ENCODE results near the gene AHNAK2.

AHNAK2 gene

GRCh38 chr14:104973385-104974145 is 4.6 kb downstream of the AHNAK2 start:
- DNase-seq (no peak), ATAC-seq (no peak)

- DNase-seq, result no peak
- ATAC-seq, result no peak
Measured at GRCh38 chr14:104973135-104973384, 5.1 kb downstream of the AHNAK2 start.

DNA sequence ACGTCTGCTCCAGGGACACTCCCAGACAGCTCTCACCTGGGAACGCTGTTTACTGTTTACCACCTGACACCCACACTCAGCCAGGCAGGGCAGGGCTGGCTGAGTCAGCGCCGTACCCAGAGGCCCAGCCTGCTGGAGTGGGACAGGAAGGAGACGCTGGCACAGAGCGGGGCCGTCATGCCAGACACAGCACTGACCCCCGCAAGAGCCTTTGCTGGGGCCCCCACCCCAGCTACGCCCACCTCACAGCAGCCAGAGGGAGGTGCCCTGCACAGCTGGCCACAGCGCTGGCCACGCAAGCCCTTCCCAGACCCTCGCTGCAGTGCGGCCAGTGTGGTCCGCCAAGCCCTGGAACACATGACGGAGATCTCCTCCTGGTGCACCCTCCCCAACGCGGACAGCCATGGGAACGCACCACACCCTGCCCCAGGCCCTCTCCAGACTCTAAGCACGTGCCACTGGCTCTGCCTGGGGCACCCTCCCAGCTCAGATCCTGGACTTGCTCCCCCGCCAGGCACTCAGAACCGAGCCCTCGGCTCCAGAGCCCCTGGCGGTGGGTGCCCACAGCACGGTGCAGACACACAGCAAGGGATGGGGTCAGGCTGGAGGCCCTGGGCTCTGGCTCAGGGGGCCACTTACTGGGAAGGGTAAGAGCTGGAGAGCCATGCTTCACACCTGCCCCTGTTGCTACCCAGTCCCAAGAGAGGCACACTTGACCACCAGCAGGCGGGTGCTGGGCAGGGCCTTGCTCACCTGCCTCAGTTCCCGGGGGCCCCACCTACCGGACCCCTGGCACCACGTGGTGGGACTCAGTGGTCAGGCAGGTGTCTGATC is 5.7 kb downstream of the AHNAK2 start:
- DNase-seq (no peak), ATAC-seq (no peak)

- DNase-seq (no peak), ATAC-seq (no peak)
Measured at GRCh38 chr14:104971447-104972240, 6.5 kb downstream of the AHNAK2 start.

GRCh38 chr14:104970231-104971068 is 7.7 kb downstream of the AHNAK2 start:
- no peak for DNase-seq
- ATAC-seq, result no peak

- ATAC-seq (no peak), DNase-seq (no peak)
Measured at GRCh38 chr14:104969741-104970230, 8.4 kb downstream of the AHNAK2 start.

GRCh38 chr14:104968541-104969401 is 9.4 kb downstream of the AHNAK2 start:
- ATAC-seq (no peak), DNase-seq (no peak)

GRCh38 chr14:104968153-104968527 is 10.0 kb downstream of the AHNAK2 start:
- DNase-seq (no peak), ATAC-seq (no peak)

GRCh38 chr14:104967386-104968152 is 10.6 kb downstream of the AHNAK2 start:
- DNase-seq, result no peak

GRCh38 chr14:104966981-104967385 is 11.2 kb downstream of the AHNAK2 start:
- no peak for DNase-seq
- ATAC-seq, result no peak

More at GRCh38 chr14:104967386-104968152, 10.6 kb downstream of the AHNAK2 start:
- ATAC-seq, result no peak

DNA sequence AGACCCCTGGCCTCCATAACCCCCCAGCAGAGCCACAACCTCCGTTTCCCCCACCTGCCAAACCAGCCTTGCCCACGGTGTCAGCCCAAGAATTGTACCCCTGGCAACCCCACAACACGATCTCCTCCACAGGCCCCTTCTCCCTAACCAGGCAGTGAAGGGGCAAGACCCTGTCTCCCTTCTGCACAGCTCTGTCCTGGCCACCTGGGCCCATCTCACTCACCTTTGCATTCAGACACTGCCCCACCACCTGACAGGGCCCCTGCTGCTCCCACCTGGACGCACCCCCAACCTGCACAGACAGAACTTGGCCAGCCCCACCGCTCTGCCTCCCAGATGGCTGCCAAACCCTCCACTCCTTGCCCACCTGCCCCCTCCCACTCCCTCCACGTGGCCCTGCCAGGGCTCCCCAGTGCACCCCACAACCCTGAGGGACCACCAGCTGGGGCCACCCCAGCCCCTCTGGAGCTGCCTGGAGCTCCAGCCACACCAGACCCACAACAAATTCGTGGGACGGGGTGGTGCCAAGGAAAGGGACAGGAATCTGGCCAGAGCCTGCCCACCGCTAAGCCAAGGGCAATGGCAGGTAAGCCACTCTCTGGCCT is 11.8 kb downstream of the AHNAK2 start:
- no peak for DNase-seq
- no peak for ATAC-seq

DNA sequence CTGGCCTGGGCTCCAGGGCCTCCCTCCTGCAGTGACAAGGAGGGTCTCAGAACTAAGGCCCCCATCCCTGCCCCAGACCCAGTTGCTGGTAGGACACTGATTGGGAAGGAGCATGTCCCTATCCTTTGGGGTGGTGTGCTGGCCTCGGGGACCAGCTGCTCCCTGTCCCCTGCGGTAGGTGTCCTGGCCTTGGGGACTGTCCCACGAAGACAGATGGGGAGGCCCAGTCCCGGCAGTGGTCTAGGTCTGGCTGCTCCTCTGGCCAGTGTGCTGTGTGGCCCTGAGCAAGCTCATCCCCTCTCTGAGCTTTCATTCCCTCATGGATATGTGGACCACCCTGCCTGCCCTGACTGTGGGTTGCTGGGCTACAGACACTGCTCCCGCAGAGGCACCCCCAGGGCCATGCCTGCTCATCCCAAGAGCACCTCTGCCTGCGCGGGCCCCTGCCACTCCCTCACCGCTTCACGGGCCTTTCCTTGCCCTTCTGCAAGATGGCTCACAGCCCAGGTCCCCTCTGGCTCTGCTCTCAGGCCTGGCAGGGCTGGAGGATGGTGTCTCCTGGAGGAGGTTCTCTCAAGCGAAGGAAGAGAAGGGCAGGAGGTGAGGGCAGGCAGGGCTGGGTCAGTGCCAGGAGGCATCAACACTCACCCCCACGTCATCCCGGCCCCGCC is 12.5 kb downstream of the AHNAK2 start:
- ATAC-seq, result no peak
- no peak for DNase-seq

- no peak for ATAC-seq
- no peak for DNase-seq
Measured at GRCh38 chr14:104964546-104964945, 13.6 kb downstream of the AHNAK2 start.

DNA sequence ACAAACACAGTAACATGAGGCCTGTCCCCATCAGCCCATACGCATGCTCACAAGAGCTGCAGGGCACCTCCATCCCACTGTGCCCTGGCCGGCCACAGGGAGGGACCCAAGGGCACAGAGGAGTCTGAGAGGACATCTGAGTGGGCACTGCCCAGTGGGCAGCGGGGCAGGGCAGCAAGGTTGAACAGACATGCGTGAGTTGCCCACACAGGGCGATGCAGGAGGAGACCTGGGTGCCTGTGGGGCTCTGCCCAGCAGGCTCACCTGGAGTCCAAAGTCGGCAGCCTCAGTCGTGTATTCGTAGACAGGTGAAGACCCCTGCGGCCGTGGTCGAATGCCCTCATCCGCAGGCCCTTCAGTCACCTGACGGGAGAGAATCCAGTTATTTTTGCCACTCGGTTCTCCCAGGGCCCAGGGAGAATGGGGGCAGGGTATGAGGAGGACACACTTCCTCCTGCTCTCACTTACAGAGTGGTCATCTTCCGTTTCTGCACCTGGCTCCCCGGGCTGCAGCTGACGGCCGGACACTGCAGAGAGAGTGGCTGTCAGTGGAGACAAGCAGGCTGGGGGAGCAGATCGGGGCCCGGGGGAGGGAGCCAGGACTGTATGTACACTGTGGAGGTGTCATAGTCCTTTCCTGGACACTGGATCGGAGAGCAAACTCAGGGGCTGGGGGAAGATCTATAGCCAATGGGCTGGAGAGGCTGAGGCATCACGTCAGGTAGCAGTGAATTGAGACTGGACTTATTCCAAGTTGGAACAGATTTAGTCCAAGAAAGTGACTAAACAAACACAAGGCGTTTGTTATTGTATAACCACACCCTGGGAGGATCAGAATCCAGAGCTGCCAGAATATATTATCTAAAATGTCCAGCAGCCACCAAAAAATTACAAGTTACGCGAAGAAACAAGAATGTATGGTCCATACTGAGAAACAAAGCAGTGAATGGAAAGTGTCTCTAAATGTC is 20.7 kb downstream of the AHNAK2 start:
- DNase-seq, result no peak
- ATAC-seq, result no peak

DNA sequence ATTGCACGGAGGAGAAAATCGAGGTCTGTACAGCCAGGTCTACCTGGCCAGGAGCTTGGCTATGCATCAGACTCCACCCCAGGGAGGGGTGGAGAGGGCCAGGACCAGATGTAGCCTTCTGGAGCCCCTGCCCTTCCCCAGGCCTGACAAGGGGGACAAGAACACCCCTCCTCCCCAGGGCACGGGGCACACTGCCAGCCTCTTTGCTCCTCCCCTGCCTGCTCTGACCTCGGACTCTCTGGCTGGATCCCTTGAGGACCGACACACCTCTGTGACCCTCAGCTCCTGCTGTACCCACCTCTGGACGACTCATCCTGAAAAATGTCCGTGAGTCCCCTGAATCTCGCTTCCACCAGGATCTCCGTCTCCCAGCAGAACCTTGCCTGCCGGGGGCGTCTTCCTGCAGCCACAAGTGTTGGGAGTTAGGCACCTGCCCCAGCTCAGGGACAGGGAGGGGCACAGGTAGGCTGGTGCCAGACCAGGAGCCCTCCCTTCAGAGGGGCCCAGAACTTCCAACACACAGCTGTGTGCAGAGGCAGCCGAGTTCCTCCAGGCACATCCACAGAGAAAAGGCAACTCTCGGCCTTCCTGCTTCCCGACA is 21.8 kb downstream of the AHNAK2 start:
- ATAC-seq, result no peak

GRCh38 chr14:104955396-104955770 is 22.8 kb downstream of the AHNAK2 start:
- no peak for ATAC-seq
- DNase-seq, result no peak

More for the DNA sequence above, 21.8 kb downstream of the AHNAK2 start:
- DNase-seq, result no peak

DNA sequence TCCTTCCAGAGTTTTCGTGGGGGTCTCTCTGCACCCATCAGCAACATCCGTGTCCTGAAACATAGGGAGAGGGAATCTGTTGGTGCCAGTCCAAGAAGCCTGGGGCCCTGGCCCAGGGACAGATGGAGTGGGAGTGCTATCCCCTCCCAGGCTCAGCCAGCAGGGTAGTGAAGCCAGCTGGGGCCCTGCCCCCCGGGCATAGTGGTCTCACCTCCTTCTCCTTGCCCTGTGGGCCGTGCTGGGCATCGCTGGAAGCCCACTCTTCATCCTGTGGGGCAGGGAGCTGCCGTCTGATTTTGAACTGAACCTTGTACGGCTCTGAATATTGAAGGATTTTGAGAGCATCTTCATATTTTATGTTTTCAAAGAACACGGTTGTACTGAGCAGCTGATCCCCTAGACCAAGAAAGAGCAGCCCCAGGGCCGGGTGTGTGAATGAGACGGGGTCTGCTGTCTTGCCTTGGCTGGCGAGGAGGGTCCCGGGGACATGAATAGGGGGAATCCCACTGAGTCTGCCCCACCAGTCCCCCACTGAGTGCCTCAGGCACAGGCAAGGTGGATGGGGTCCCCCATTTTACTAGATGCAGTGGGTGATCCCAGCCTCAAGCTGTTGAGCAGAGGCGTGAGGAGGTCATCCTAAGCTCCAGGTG is 23.3 kb downstream of the AHNAK2 start:
- DNase-seq, result no peak
- no peak for ATAC-seq
